ENCODE measurements around the gene LZTFL1. TPM values are rescaled to one million over a fixed set of nuclear protein-coding genes. Genes with fewer than 3 reads are reported as not detected.

The LZTFL1 gene
- polyA plus RNA-seq, 1 donor, result 15.2 TPM

GRCh38 chr3:45807681-45808540 is 34.0 kb downstream of the LZTFL1 start:
- DNase-seq (ENCODE audit: low read depth), result no peak

- no peak for DNase-seq (ENCODE audit: low read depth)
These were observed 34.8 kb downstream of the LZTFL1 start for GRCh38 chr3:45807133-45807532.

GRCh38 chr3:45806072-45806471 is 35.8 kb downstream of the LZTFL1 start:
- DNase-seq (ENCODE audit: low read depth), result no peak

- no peak for DNase-seq (ENCODE audit: low read depth)
These were observed 38.5 kb downstream of the LZTFL1 start for GRCh38 chr3:45803252-45803935.

DNA sequence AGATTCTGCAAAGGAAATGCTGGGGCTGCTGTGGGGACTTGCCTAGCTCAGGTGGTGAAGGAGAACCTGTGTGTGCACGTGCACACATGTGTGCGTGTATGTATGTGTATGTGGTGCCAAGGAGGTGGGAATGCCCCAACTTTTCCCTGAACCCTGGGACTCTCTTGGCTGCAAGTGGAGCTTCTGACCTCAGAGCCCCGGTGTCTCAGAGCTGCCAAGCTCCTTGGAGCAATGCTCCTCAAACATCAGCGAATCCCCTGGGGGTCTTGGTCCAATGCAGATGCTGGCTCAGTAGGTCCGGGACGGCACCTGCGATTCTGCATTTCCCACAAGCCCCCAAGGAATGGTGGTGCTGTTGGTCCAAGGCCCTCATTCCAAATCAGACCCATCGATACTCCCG is 39.8 kb downstream of the LZTFL1 start:
- no peak for DNase-seq (ENCODE audit: low read depth)

- DNase-seq (ENCODE audit: low read depth), result no peak
These were observed 41.3 kb downstream of the LZTFL1 start for GRCh38 chr3:45800611-45801010.

DNA sequence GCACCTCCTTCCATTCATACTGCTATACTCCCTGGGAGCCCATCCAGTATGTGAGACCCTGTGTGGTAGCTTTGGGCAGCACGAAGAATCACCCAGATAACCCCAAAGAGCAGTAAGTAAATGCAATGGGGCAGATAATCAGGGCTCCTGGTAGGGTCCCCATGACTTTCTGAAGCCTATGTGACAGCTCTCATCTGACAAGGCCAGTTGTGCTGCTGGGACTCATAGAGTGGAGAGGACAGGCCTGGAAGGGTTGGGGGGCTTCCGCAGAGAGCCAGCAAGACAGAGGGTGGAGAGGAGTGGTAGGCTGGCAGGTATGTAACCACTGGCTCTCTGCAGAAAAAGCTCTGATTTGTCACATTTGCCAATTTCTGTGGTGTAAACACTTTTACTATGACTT is 42.3 kb downstream of the LZTFL1 start:
- DNase-seq (ENCODE audit: low read depth), result no peak

DNA sequence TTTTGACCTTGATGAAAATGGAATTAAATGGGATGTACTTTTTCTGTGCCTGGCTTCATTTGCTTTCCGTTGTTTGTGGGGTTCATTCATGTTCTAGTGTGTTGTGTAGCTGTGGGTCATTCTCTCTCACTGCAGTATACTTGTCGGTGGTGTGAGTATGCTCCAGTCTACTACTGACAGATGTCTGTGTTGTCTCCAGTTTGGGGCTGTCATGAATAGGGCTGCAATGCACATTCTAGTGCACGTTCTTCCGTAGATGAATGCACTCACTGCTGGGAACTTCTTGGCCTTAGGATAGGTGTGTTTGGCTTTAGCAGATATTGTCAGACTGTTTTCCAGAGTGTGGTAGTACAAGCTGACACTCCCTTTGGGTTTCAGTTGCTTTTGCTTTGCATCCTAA is 43.9 kb downstream of the LZTFL1 start:
- DNase-seq (ENCODE audit: low read depth), result no peak

DNA sequence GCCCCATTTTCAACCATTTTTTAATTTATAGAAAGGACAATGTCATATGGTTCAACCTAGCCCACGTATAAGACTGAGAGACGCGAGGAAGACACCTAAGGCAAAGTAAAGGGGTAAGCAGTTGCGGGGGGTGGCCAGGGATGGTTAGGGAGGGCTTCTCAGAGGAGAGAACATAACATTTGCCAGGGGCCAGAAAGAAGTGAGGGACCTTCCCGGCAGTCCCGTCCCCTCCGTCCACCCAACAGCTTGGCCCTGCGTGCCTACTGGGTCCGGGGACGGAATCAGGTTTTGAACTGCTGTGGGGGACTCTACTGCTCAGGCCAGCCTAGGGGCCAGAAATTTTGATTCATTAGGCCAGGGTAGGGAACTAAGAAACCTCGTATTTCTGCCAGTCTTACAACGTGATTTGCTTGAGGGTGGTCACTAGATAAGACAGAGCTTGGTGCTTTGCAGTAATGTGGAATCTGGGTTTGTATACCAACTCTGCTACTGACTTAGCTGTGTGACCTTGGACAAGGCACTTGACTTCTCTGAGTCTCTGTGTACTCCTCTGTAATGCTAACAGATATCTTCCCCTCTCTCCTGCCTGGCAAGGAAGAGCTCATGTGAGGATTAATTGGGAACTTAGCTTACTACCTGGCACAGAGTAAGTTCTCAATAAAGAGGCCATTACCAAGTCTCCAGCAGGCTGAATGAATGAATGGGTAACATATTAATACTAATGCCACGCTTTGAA is 44.8 kb downstream of the LZTFL1 start:
- no peak for DNase-seq (ENCODE audit: low read depth)

DNA sequence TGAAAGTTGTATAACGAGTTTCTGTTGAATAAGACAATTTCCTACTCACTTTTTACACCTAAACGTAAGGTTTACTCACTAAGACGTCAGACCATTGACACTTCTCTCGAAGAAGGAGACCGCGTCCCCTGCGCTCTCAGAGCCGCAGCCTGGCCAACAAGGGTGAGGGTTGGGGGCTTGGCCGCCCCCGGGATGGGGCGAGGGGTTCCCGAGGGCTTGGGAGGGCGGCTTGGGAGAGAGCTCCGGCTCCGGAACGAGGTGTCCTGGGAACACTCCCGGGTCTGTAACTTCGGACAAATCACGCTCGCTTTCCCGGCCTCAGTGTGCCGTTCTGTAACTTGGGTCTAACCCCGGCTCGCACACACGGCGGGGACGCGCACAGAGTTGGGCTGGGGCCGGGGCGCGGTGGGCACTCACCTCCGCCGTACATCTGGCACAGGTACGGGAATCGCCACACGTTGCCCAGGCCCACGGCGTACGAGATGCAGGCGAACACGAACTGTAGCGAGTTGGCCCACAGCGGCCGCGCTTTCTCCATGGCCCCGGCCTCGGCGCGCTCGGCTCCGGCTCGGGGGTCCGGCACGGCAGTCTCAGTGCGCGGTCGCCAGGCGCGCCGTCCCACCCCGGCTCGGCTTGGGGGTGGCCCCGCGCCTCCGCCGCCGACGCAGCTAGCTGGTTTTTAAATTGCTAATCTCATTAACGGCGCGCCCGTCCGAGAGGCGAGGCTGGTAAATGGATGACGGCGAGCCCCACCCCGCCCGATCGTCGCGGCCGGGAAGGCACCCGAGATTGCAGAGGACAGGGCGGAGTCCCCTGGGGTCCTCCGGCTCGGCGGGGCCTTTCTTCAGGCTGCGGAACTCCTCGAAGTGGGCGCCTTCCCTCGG is 45.8 kb downstream of the LZTFL1 start, which contains the start of gene SLC6A20:
SLC6A20 (minus strand) TSS at position 655 of the 884 bp plus-strand sequence; CDS start at position 538, 117 bp downstream.
- no peak for DNase-seq (ENCODE audit: low read depth)

DNA sequence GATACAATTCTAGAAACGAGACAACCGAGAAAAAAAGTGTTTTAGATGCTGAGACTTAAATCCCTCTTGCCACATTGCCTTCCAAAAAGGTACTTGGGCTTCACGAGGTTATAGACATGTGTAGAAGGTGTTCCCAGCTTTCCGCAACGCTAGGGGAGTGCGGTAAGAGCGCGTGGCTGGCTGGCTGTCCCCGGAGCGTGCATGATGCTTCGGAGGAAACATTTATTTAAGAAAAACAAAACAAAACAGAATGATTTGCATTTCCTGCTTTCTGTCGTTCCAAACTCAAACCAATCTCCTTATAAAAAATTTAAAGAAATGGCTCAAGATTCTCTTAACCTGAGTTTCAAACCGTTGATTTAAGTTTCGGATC is 46.4 kb downstream of the LZTFL1 start:
- DNase-seq (ENCODE audit: low read depth), result no peak

- no peak for DNase-seq (ENCODE audit: low read depth)
These were observed 47.3 kb downstream of the LZTFL1 start for GRCh38 chr3:45794660-45795059.

- no peak for DNase-seq (ENCODE audit: low read depth)
These were observed 47.8 kb downstream of the LZTFL1 start for GRCh38 chr3:45794177-45794560.

DNA sequence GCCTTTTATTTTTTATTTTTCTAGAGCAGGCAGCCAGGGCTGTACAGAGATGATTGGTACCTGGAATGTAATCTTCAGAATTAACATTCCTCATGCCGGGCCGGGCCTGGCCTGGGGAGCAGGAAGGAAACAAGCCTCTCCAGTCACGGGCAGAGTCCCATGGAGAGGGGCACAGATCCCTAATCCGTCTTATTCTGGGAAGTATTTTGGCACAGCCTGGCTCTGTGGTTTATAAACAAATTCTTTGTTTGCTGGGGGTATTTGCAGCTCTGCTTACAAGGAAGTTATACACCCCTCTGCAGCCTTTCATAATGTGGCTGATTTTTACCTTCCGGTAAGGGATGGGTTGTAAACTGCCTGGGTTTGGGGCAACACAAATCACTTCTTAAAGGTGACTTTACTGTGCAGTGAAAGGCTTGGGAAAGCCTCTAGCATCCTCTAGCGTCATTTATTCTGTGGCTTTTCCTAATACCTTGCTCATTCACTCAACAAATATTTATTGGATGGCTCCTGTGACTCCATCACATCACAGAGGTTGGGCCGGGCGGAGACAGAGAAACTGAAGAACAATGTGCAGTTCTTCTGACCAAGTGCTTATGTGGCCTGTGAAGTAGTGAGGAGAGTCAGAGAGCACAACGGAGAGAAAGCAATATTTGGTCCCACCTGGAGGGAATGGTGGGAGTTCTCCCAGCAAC is 48.3 kb downstream of the LZTFL1 start:
- DNase-seq (ENCODE audit: low read depth), result no peak

GRCh38 chr3:45792516-45793172 is 49.3 kb downstream of the LZTFL1 start:
- no peak for DNase-seq (ENCODE audit: low read depth)

GRCh38 chr3:45792036-45792435 is 49.9 kb downstream of the LZTFL1 start:
- no peak for DNase-seq (ENCODE audit: low read depth)

- DNase-seq (ENCODE audit: low read depth), result no peak
These were observed 51.3 kb downstream of the LZTFL1 start for GRCh38 chr3:45790596-45790995.

DNA sequence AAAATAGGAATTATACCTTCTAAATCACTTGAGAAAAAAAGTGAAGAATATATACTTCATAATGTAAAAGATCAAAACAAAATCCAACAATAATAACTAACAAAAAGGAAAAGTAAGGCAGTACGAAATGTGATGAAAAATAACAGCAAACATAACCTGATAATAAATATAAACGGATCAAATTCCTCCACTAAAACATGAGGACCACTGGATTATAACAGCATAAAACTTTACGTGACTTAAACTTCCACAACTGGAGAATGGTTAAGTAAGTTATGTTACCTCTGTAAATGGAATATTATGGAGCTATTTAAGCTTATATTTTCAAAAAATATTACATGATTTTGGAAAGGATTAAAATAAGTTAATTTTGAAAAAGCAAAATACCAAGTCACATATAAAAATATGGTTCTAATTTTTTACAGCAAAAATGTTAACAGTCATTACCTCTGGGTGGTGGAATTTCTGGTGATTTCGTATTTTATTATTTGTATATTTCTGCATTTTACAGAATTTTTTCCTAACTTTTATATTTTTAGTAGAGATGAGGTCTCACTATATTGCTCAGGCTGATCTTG is 52.6 kb downstream of the LZTFL1 start:
- DNase-seq (ENCODE audit: low read depth), result no peak

DNA sequence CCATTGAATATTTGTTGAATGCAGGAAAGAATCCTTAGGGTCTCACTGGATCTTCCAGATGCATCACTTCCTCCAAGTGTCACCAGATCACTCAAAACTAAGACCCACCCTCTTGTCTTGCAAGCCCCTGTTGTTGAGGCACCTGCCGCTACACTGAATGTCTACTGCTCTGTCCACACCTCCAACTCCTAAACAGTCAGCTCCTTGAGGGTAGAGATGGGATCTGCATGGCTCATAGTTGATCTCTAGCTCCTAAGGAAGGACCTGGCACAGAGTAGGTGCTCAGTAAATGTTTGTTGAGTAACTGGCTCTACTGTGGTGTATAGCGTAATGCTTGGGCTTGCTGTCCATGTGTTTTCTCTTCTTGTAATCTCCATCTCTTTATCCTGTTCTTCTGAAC is 54.4 kb downstream of the LZTFL1 start:
- no peak for DNase-seq (ENCODE audit: low read depth)
